GM12864 (cell line): ENCODE data around the gene FIP1L1.

Experiments
- DNase-seq: peaks from one replicate; pipeline ENCODE4 v3.0.0-alpha.2; 2011; ENCODE audit warnings: low read depth
- H3K4me3 ChIP-seq: 2 replicates; pipeline ENCODE4 v1.5.1; 2011; ENCODE audit warnings: mild to moderate bottlenecking, low read depth, low read length, control low read depth
- CTCF ChIP-seq: IDR thresholded peaks from 2 replicates; pipeline ENCODE4 v1.5.1; 2011; ENCODE audit warnings: low read depth, mild to moderate bottlenecking, moderate library complexity, low read length, control low read depth, inconsistent platforms; ENCODE audit errors: missing control alignments

Gene FIP1L1

DNA sequence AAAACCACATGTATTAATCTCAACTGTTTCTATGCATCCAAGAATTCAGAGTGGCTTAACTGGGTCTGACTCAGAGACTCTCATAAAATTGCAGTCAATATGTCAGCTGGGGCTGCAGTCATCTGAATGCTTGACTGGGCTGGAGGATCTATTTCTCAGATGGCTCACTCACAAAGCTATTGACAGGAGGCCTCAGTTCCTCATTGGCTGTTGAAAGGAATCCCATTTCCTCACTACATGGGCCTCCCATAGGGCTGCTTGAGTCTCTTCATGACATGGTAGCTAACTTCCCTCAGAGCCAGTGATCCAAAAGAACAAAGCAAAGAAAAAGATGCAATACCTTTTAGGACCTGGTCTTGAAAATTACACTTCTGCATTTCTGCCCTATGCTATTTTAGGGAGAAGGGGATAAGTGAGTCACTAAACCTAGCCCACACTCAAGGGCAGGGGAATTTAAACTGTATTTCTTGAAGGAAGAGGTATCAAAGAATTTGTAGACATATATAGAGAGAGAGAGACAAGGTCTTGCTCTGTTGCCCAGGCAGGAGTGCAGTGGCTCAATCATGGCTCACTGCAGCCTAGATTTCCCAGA, 21.4 kb upstream of the FIP1L1 start:
- TF ChIP-seq CTCF, result no peak
- H3K4me3 ChIP-seq, result no peak overlapping the region
- no peak for DNase-seq

DNA sequence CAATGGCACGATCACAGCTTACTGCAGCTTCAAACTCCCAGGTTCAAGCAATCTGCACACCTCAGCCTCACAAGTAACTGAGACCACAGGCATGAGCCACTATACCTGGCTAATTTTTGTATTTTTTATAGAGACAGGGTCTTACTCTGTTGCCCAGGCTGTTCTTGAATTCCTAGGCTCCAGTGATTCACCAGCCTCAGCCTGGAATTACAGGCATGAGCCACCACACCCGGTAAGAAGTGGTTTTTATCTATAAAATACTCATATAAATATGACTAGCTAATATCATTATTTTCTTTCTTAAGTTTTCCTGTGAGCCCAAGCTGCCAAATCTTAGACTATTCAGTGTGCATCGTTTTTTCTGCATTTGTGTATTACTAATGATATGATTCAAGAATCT, 16.0 kb upstream of the FIP1L1 start:
- no peak for DNase-seq
- H3K4me3 ChIP-seq, result no peak overlapping the region
- TF ChIP-seq CTCF, result no peak

DNA sequence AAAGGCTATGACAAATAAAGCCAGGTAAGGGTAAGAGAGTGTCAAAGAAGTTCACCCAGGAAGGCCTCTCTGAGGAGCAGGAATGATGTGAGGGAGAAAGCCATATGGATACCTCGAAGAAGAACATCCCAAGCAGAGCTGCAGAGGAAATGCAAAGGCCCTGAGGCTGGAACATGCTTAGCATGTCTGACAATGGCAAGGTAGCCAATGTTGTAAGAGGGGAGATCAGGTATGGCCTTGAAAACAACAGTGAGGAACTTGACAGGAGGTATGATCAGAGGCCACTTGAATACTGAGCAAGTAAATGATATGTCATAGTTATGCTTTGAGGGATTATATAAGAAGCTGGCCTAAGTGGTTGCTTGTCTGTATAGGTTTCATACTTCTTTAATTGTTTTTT, 15.3 kb upstream of the FIP1L1 start:
- H3K4me3 ChIP-seq, result no peak overlapping the region; the same call in 1 of the 2 replicates
- TF ChIP-seq CTCF, result no peak
- DNase-seq, result no peak

DNA sequence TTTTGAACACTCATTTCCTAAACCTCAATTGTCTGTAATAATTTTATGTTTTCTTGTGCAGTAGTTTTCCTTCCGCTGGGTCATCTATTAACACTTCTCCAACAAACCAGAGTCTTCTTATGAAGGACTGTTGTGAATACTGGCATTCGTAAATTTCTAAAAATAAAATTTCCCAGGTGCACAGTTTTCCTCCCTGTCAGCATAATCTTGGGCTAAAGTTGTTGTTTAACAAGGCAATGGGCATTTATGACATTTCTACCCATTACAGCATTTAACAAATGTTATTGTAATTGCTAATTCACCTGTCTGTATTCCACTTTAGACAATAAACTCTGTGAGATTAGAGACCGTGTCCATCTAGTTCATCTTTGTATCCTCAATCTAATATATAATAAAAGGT, 12.8 kb upstream of the FIP1L1 start:
- no peak for TF ChIP-seq CTCF
- peak overlapping the region; percentile 98 for H3K4me3 ChIP-seq
- no peak for DNase-seq

GRCh38 chr4:53365121-53365485, 12.3 kb upstream of the FIP1L1 start:
- no peak for TF ChIP-seq CTCF
- H3K4me3 ChIP-seq, result peak overlapping the region; percentile 98
- no peak for DNase-seq

DNA sequence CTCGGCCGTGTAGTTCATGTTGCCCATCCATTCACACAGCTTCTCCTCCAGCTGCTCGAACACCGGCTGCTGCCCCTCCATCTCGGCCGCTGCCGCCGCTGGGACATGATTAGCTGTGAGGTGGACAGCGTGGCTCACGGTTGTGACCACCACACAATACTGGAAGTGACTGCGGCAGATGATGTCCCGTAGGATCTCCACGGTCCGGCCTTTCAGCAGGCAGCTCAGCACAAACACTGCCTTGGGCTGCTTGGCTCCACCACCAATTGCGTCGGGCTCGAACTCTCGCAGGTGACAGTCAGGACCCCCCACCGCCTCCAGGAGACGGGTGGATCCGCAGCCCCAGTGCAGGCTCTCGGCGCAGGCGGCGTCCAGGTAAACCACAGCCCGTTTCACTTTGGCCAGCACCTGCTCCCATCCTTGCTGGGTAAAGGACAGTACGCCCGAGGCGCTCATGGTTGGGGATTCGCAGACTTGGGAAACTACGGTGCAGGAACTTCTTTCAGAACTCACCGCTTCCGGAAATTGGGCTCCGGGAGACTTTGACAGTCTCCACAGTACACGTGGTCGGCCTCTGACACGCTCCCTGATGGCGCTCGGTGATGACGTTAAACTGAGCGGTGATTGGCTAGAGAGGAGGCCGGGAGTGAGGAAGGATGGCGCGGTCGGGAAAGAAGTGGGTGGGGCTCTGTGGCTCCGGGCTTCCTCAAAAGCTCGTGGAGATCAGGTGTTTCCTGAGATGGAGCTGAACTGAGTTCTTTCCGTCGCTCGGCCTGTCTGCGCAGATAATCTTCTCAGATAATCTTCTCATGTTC, 11.7 kb upstream of the FIP1L1 start, which contains the start of gene SCFD2:
Gene SCFD2, minus strand, starts transcription at position 576 of the 815 bp plus-strand sequence.
- TF ChIP-seq CTCF, result no peak
- H3K4me3 ChIP-seq, result peak within 1 kb of the TSS; percentile 98
- peak; percentile 92 for DNase-seq

DNA sequence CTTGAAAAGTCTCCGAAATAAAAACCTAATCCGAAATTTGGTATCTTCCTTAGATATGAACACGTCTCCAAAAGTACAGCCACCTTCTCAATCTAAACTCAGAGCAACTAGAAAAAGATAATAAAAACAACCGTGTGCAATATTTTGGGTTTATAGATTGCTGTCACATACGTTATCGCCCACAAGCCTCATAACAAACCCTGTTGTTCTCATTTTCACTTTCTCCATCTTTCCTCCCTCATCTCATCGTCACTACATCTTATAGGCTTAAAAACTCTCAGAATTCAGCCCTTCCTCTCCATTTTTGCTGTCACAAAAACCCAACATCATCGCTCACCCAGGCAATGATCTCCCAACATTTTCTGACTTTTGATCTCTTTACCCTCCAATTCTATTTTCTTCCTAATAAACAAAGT, 11.1 kb upstream of the FIP1L1 start:
- no peak for TF ChIP-seq CTCF
- H3K4me3 ChIP-seq, result peak overlapping the region; percentile 98
- DNase-seq, result no peak
